HG03457 (cell line): ENCODE data around the gene SLC9A8.
"Not testable (repeated sequence)": the region's sequence is repeated elsewhere in the genome, so short reads cannot be mapped to it uniquely, and the experiment has no call there.

Experiments used
- ATAC-seq: cut with Tn5 transposase; IDR thresholded peaks from one replicate; pipeline ENCODE4 v1.9.1; 2021; ENCODE audit warnings: moderate number of reproducible peaks; ENCODE audit not compliant: unreplicated experiment

The SLC9A8 gene, protein sequence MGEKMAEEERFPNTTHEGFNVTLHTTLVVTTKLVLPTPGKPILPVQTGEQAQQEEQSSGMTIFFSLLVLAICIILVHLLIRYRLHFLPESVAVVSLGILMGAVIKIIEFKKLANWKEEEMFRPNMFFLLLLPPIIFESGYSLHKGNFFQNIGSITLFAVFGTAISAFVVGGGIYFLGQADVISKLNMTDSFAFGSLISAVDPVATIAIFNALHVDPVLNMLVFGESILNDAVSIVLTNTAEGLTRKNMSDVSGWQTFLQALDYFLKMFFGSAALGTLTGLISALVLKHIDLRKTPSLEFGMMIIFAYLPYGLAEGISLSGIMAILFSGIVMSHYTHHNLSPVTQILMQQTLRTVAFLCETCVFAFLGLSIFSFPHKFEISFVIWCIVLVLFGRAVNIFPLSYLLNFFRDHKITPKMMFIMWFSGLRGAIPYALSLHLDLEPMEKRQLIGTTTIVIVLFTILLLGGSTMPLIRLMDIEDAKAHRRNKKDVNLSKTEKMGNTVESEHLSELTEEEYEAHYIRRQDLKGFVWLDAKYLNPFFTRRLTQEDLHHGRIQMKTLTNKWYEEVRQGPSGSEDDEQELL

DNA sequence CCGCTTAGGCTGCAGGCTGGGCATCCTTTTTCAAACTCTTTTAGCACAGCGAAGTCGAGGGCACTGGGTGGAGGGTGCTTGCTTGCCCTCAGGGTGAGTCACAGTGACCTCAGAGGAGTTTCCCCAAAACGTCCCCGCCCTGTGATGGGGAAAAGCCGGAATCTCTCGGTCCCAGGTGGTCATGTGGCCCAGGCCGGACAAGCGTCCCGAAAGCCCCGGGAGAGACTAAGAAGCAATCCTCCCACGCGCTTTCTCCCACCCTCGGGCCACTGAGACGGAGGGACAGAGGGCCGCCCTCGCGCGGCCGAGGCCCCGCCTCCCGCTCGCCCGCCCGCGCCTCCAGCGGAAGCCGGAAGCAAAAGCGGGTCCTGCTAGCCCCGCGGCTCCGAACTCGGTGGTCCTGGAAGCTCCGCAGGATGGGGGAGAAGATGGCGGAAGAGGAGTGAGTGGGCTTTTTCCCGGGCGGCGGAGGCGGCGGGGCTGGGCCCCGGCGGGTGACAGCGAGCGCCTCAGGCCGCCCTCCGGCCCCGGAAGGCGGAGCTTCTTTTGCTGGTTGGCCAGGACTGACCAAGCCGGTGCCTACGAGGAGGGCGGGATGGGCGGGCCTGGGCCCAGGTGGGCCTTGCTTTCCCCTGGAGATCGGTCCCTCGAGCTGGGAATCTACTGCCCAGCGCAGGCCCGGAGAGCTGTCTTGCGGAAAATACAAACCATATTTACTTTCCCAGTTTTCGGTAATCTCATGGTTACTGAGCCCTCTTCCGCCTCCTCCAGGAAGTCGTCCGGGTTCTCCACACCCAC lies at the start of gene SLC9A8:
TSS of gene SLC9A8 (plus strand) at position 322 of the 798 bp plus-strand sequence. CDS start at position 417, 95 bp downstream.
- peak; percentile 58 for ATAC-seq

DNA sequence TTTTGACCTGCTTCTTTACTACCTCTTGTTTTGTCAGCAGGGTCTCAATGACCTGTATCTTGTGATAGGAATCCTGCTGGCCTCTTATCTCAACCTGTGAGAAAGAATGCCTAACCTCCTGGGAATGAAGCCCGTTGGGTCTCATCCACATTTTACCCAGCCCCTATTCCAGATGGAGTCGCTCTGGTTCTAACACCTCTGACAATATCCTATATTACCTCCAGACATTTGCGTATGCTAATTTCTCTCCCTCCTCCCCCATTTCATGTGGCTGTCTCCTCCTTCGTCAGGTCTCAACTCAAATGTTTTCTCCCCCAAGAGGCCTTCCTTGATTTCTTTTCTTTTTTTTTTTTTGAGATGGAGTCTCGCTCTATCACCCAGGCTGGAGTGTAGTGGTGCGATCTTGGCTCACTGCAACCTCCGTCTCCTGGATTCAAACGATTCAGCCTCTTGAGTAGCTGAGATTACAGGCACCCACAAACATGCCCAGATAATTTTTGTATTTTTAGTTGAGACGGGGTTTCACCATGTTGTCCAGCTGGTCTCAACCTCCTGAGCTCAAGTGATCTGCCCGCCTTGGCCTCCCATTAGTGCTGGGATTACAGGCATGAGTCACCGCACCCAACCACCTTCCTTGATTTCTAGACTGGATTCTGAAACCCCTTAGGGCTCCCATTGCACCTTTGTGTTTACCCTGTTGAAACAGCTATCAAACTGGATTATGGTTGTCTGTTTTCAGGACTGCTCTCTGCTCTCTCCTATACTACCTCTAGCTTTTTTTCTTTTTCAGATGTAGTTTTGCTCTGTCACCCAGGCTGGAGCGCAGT lies 49.5 kb upstream of the SLC9A8 start:
- no peak for ATAC-seq

DNA sequence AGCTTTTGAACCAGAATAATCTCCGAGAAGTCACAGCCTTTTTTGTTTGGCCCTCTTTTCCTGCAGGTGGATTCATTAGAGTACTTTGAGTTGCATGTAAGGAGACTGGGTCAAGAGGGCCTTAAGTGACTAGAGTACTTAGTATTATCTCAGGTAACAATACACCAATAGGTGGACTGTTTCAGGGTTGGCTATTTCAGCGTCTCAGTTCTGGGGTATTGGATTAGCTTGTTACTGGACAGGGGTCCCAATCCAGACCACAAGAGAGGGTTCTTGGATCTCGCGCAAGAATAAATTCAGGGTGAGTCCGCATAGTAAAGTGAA lies 47.3 kb upstream of the SLC9A8 start:
- no peak for ATAC-seq

DNA sequence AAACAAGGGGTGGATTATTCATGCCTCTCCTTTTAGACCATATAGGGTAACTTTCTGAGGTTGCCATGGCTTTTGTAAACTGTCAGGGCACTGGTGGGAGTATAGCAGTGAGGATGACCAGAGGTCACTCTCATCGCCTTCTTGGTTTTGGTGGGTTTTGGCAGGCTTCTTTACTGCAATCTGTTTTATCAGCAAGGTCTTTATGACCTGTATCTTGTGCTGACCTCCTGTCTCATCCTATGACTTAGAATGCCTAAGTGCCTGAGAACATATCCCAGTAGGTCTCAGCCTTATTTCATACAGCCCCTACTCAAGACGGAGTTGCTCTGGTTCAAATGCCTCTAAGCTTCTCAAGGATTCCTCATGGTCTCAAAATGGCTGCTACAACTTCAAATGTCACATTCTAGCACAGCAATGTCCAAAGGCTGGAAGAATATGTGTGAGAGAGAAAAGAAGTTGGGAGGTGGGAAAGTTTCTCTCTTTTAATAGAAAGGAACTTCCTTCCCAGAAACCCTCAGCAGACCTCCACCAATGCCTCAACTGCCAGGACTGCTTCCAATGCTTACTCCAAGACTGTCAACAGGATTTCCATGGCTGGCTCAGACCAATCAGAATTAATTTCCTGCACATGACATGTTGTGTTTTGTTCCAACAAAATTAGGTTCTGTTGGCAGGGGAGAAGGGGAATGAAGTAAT lies 46.6 kb upstream of the SLC9A8 start:
- ATAC-seq: no peak

DNA sequence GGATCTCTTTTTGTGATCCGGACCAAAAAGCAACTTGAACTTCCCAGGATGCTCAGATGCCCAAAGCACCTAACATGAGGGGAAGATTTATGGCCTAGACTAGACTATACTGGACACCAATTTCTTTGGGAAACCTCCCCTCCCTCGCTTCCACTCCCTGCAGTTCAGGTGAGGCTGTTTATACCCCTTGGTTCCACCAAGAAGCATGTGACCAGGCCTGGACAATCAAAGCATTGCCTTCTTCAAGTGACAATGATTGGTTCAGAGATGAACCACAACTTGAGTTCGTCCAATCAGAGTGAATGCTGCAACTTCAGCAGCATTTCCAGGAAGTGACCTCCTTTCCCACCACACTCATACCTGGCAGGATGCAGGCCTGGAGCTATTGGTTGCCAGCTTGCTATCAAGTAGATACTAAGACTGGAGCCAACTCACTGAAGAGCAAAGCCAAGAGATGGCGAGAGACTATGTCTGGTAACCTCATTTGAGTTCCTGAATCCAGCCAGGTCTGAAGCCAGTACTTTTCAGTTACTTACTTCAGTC lies 45.6 kb upstream of the SLC9A8 start:
- ATAC-seq: no peak

DNA sequence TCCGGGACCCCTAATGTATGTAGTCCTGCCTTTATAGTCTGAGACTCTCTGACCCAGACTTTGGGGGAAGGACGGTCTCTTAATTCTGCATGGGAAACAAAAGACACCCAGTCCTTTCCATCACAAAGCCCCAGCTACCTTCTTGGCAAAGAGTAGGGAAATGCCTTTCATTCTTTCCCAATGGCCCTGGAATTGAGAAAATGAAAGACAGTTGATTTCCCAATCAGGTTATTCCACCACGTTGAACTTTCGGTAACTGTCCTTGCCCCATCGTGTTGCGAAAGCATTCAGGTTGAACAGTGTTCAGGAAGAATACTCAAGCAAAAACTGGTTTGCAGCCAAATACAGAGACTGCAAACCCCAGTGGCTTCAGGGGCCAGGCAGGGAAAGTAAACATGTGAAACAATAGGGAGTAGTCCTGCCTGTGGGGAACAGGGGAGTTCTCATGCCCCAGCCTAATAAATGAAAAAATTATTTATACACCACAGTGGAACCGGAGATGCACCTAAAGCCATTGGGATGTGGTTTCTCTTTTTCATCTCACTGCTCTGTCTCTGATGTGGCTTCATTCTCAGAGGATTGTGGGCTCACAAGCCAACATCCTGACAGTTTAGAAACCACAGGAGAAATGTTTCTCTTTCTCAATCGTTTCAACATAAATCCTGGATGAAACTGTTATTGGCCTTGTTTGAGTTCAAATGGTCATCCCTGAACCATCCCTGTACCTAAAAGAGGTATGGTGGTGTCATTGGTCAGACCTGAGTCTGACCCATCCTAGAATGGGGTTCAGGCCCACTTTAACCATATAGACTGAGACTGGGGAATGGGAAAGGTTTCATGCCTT lies 44.2 kb upstream of the SLC9A8 start:
- ATAC-seq: no peak

DNA sequence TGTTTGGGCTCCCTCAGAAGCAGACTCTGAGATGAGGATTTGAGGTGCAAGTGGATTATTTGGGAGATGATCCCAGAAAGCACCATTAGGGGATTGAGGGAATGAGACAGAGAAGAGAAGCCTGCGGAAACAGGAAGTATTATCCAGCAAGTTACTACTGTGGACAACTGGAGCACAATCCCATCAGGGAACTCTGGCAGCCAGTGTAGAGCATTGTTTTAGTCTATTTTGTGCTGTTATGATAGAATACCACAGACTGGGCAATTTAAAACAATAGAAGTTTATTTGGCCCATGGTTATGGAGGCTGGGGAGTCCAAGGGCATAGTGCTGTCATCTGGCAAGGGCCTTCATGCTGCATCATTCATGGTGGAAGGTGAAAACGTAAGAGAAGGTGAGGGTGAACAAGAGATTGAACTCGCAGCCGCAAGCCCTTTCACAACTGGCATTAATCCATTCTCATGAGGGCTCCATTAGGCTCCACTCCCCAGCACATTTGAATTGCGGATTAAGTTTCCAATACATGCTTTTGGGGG lies 43.5 kb upstream of the SLC9A8 start:
- no peak for ATAC-seq

DNA sequence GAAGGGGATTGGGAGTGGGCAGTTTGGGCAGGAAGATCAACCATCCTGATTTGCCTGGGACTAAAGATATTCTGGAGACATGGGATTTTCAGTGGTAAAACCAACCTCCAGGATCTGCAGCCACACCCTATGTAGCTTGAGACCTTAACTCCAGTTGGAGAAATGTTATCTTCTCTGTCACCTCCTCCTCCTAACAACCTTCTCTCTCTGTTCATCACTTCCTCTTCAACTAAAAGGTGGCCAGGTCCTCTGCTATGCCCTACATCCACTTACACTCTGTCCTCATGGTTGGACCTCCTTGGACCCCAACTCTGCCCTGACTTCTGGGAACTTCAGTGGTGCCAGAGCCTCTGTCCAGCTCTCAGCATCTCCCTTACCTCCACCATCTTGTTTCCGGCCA lies 42.0 kb upstream of the SLC9A8 start:
- ATAC-seq: no peak

DNA sequence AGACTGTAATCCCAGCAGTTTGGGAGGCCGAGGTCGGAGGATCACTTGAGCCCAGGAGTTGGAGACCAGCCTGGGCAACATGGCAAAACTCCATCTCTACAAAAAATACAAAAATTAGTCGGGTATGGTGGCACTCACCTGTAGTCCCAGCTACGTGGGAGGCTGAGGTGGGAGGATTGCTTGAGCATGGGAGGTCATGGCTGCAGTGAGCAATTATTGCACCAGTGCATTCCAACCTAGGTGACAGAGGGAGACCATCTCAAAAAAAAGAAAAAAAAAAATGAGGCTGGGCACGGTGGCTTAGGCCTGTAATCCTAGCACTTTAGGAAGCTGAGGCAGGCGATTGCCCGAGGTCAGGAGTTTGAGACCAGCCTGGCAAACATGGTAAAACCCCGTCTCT lies 38.4 kb upstream of the SLC9A8 start:
- ATAC-seq: not testable (repeated sequence)

DNA sequence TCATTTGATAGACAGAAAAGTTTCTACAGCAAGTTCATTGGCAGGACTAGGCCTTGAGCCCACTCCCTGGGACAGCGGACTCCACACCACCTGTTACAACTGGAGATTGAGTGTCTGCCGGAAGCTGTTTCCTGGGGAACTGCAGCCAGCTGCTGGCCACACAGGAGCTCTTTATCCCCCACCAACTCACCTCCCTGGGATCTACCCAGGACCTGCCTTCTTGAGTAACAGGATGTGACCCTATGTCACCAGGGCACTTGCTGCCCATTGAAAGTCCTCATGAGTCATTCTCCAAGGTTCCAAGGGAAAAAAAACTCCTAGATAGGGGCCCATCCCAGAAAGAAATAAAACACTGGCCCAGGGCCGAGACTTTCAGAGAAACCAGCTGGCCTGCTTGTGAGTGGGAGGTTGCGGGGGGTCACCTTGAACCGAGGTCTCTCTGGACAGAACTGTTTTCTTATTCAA lies 37.4 kb upstream of the SLC9A8 start:
- ATAC-seq: no peak

DNA sequence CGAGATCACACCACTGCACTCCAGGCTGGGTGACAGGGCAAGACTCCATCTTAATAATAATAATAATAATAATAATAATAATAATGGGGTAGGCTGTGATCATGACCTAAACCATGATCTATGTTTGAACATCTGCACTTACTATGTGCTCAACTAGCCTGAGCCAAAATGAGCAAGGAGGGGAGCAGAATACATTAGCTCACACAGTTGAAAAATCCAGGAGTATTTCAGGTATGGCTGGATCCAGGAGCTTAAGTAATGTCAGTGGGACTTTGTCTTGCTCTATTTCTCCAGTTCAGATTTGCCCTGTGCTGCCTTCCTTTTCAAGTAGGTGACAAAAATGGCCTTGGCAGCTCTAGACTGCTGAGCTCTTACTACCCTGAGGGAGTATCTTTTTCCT lies 32.7 kb upstream of the SLC9A8 start:
- no peak for ATAC-seq

DNA sequence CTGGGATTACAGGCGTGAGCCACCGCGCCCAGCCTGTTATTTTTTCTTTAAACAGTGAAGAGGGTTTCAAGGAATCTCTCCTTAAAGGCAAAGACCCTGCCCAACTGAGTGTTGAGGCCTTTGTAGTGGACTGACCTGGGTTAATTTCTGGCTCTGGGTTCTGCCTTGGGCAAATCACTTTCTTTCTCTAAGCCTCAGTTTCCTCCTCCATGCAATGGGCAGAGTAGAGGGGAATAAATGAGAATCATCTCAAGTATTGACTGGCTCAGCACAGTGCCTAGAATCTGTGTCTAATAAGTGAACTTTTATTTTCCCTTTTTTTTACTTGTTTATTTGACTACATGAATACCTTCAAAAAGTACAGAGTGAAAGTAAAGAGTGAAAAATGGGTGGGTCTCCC lies 31.0 kb upstream of the SLC9A8 start:
- ATAC-seq: no peak

DNA sequence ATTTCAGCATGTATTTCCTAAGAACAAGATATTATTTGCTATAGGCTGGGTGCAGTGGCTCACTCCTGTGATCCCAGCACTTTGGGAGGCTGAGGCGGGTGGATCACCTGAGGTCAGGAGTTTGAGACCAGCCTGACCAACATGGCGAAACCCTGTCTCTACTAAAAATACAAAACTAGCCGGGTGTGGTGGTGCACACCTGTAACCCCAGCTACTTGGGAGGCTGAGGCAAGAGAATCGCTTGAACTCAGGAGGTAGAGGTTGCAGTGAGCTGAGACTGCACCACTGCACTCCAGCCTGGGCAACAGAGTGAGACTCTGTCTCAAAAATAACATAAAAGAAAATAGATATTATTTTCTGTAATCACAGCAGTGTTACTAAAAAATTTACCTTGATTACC lies 30.2 kb upstream of the SLC9A8 start:
- ATAC-seq: not testable (repeated sequence)

DNA sequence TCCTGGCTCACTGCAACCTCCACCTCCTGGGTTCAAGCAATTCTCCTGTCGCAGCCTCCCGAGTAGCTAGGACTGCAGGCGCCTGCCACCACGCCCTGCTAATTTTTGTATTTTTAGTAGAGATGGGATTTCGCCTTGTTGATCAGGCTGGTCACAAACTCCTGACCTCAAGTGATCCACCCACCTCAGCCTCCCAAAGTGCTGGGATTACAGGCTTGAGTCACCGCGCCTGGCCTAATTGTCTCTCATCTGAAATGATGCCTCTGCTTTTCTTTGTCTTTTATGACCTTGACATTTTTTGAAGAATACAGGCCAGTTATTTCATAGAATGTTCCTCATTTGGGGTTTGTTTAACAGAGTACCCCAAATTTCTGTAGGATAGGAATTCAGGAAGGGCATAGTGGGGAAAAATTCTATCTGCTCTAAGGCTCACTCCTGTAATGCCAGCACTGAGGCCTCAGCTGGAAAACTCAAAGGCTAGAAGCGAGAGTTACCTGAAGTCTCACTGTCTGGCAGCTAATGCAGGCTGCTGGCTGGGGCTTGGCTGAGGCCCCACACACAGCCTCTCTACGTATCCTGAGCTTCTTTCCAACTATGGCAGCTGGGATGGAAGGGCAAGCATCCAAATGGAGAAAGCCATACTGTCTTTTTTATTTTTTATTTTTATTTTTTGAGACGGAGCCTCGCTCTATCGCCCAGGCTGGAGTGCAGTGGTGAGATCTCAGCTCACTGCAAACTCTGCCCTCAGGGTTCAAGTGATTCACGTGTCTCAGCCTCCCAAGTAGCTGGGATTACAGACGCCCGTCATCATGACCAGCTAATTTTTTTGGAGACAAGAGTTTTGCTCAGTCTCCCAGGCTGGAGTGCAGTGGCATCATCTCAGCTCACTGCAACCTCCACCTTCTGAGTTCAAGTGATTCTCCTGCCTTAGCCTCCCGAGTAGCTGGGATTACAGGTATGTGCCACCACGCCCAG lies 29.3 kb upstream of the SLC9A8 start:
- ATAC-seq: not testable (repeated sequence)

DNA sequence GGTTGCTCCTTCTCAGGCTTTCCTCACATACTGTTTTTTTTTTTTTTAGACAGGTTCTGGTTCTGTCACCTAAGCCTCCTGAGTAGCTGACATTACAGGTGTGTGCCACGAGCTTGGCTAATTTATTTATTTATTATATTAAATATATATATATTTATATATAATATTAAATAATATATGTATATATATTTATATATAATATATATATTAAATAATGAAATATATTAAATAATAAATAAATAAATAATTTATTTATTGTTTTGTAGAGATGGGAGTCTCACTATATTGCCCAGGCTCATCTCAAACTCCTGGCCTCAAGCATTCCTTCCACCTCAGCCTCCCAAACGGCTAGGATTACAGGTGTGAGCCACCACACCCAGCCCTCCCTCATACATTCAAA lies 28.3 kb upstream of the SLC9A8 start:
- no peak for ATAC-seq

DNA sequence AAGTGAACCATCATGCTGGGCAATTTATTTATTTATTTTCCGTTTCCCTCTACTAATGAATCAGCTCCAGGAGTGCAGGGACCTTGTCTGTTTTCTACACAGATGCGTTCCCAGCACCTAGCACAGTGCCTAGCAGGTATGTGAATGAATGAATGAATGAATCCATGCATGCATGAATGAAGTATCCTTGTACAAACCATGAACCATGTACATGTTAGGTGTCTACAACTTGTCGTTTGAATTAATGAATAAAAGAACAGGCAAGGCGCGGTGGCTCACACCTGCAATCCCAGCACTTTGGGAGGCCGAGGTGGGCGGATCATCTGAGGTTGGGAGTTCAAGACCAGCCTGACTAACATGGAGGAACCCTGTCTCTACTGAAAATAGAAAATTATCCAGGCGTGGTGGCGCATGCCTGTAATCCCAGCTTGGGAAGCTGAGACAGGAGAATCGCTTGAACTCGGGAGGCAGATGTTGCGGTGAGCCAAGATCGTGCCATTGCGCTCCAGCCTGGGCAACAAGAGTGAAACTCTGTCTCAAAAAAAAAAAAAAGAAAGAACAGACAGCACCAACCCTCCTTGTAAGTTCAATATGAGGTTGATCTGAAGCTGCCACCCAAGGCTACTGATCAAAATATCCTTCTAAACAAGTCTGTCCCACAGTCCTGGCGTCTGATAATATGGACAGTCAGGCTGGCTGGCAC lies 27.3 kb upstream of the SLC9A8 start:
- ATAC-seq: no peak

DNA sequence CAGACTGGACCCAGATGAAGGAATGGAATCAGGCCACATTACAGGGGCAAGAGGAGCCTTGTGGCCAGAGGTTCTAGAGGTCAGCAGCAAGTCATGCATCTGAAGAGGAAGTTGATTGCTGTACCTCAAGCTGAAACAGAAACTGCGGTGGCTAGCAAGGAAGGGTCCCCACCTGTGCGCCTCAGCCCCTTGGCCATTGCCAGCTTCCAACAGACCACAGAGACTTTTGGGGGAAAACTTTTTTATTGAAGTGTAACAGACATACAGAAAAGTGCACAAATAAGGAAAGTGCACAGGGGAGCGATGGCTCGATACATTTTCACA lies 26.8 kb upstream of the SLC9A8 start:
- no peak for ATAC-seq
